Small intestine (tissue), 7 donors: Measurements from ENCODE around the gene S100A12. TPM values are rescaled to one million over a fixed set of nuclear protein-coding genes. Genes with fewer than 3 reads are reported as not detected.

Experiments used
- DNase-seq, 2 donors: peaks; one replicate each; pipeline versions ENCODE4 v3.0.0 to v3.0.0-alpha.2; 2013
- FAIRE-seq: peaks from 2 replicates; lab custom pipeline; 2012; peaks lifted over from hg19 to GRCh38; lab: Jason Lieb, UNC
- H3K27ac ChIP-seq, 3 donors: one replicate each; pipeline ENCODE4 v1.5.1; 2013; ENCODE audit warnings: low read length in 2 of 3, mild to moderate bottlenecking in 2 of 3, control low read depth in 1 of 3, inconsistent platforms in 1 of 3, low read depth in 1 of 3, moderate library complexity in 1 of 3
- H3K27me3 ChIP-seq, 3 donors: one replicate each; pipeline ENCODE4 v1.6.1; 2013; ENCODE audit warnings: low read length in 3 of 3, inconsistent platforms in 1 of 3; ENCODE audit not compliant: control insufficient read depth in 3 of 3, insufficient read depth in 3 of 3
- H3K36me3 ChIP-seq, 3 donors: one replicate each; pipeline ENCODE4 v1.6.1; 2013; ENCODE audit warnings: low read length in 3 of 3, inconsistent platforms in 1 of 3, low read depth in 1 of 3, mild to moderate bottlenecking in 1 of 3, moderate library complexity in 1 of 3; ENCODE audit not compliant: control insufficient read depth in 3 of 3, insufficient read depth in 2 of 3
- H3K4me1 ChIP-seq, 3 donors: one replicate each; pipeline ENCODE4 v1.6.1; 2013; ENCODE audit warnings: low read length in 2 of 3, inconsistent platforms in 1 of 3, low read depth in 1 of 3, mild to moderate bottlenecking in 1 of 3, moderate library complexity in 1 of 3; ENCODE audit not compliant: control insufficient read depth in 3 of 3, insufficient read depth in 2 of 3
- H3K4me3 ChIP-seq, 3 donors: one replicate each; pipeline ENCODE4 v1.5.1; 2013; ENCODE audit warnings: low read length in 3 of 3, control low read depth in 1 of 3, inconsistent platforms in 1 of 3, low read depth in 1 of 3, mild to moderate bottlenecking in 1 of 3, moderate library complexity in 1 of 3
- H3K9me3 ChIP-seq, 2 donors: one replicate each; pipeline ENCODE4 v1.6.1; 2013; ENCODE audit warnings: low read depth in 1 of 2, low read length in 1 of 2; ENCODE audit not compliant: control insufficient read depth in 2 of 2, insufficient read depth in 1 of 2
- WGBS, 3 donors: extraction: QIAGEN DNeasy Blood & Tissue Kit; methylation state at CpG; one replicate each; pipeline ENCODE4 v1.1.7; 2013; 5-methylcytosine and 5-hydroxymethylcytosine counted together
- polyA plus RNA-seq, 4 donors: library from polyadenylated mRNA; stranded (reverse) in 3 of 4; unstranded in 1 of 4; fragments of 200-250 nt in 3 of 4; fragments of 120-200 nt in 1 of 4; gene quantifications; one replicate each; pipeline versions ENCODE4 v1.2.1 to v1.2.3, GENCODE V29; 2013
- donor health status: healthy with polysubstance abuse.
- donor health status: control.
- donor health status: control.
- donor health status: Bipolar disorder and iron deficiency.
- donor health status: healthy.

S100A12 gene
- polyA plus RNA-seq, 4 donors = 0.85 to 6.7 (median 2.8) TPM; not detected in 1

DNA sequence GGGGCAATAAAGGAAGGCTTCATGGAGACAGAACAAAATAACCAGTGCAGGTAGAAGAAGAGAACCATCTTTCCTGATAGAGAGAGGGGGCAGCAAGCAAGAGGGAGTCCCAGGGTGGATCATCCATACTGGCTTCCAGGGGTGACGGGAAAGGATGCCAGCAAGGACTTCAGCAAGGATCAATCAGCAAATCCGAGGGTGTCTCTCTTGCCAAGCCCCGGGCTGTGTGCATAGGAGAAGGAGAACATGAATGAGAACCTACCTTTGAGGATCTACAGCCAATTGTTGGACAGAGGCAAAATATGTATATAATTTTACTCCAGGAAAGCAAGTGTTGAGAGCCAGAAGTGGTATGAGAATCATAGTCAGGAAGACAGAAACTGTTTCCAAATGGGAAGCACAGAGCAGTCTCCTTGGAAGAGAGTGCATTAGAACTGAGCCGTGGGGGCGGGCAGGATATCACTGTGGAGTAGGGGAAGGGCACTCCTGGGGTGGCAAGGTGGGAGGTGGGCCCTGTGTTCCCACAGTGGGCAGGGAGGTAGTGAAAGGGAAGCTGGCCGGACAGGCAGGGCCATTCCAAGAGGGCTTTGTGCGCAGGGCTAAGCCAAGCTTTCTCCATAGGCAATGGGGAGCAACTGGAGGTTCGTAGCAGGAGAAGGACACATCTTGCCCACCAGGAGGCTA lies 18.9 kb downstream of the S100A12 start:
- Histone ChIP-seq H3K9me3 (peaks cover 0 to 5% of the 10 kb centered on the region in 2 donors), H3K4me1 (peaks cover 0 to 30% (median 0%) of the 10 kb centered on the region in 3 donors), H3K27me3 (no peaks in the 10 kb centered on the region), H3K27ac (no peak overlapping the region), H3K4me3 (no peak overlapping the region), H3K36me3 (peaks cover 0 to 2% (median 0%) of the 10 kb centered on the region in 3 donors)
- no peak for DNase-seq
- 83 to 90% (median 89%) methylated on average over 8 of the region's 8 CpGs for WGBS, 3 donors
- FAIRE-seq = no peak

DNA sequence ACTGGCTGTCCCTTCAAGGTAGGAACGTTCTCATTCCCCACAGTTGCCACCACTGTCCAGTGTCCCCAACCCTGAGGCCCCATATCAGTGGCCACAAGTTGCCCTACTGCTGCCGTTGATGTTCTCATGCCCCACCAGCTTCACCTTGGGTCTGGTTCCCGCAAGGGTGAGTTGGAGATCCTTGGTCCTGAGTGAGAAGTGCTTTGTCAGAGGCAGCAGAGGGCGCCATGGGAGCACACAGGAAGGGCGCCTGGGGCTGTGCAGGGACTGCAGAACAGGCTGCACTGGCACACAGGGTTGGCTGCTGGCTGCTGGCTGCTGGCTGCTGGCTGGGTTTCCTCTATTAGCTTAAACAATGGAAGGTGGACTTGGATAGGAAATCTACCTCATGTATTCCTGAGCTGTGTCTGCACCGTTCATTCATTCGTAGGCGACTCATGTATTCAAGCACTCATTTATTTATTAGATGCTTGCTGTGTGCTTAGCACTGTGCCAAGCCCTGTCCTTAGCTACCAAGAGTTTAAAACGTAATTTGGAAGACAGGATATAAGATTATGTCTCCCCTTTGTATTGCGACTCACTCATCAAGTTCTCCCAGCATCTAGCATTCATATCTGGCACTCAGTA lies 19.9 kb downstream of the S100A12 start:
- peaks cover 0 to 5% of the 10 kb centered on the region in 2 donors for H3K9me3 ChIP-seq
- FAIRE-seq (no peak), DNase-seq (peak; percentile 56 to 71)
- H3K27me3 ChIP-seq = no peaks in the 10 kb centered on the region
- 36 to 44% (median 39%) methylated on average over 10 of the region's 10 CpGs for WGBS, 3 donors
- H3K36me3 ChIP-seq = no peaks in the 10 kb centered on the region
- no peak overlapping the region for H3K27ac ChIP-seq
- H3K4me1 ChIP-seq = peaks cover 0 to 24% (median 0%) of the 10 kb centered on the region in 3 donors
- H3K4me3 ChIP-seq = no peak overlapping the region

DNA sequence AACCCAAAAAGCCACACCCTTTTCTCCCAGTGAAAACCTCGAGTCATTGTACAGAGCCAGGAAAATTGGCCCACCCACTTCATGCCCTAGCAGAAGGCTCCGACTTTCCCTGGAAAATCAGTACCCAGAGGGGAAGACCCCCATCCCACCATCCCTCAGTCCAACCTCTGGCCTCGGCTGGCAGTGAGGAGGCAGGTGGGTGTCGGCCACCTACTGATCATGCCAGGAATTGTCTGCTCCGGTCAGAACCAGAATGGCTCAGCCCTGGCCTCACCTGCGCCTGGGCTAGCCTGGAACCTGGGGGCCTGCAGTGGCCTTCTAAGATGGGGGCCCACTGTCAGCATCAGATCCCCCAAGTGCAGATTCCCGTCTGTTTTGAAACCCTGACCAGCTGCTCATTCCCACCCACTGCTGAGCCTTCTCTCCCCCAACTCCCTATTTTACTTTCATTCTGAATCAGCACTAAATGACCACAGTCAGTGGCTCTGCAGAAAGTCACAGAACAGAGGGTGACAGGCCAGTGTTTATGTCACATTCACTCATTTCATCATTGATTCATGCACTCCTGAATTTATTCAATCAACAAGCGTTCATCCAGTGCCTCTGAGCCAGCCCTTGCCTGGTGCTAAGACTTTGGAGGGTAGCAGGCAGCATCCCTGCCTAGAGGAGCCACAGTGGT lies 20.8 kb downstream of the S100A12 start:
- no peak for DNase-seq
- no peak overlapping the region for H3K4me3 ChIP-seq
- FAIRE-seq = no peak
- peaks cover 0 to 5% of the 10 kb centered on the region in 2 donors for H3K9me3 ChIP-seq
- H3K36me3 ChIP-seq = no peaks in the 10 kb centered on the region
- WGBS, 3 donors = 34 to 63% (median 45%) methylated on average over 8 of the region's 8 CpGs
- H3K4me1 ChIP-seq = peaks cover 0 to 17% (median 0%) of the 10 kb centered on the region in 3 donors
- no peak overlapping the region for H3K27ac ChIP-seq
- H3K27me3 ChIP-seq = no peaks in the 10 kb centered on the region

DNA sequence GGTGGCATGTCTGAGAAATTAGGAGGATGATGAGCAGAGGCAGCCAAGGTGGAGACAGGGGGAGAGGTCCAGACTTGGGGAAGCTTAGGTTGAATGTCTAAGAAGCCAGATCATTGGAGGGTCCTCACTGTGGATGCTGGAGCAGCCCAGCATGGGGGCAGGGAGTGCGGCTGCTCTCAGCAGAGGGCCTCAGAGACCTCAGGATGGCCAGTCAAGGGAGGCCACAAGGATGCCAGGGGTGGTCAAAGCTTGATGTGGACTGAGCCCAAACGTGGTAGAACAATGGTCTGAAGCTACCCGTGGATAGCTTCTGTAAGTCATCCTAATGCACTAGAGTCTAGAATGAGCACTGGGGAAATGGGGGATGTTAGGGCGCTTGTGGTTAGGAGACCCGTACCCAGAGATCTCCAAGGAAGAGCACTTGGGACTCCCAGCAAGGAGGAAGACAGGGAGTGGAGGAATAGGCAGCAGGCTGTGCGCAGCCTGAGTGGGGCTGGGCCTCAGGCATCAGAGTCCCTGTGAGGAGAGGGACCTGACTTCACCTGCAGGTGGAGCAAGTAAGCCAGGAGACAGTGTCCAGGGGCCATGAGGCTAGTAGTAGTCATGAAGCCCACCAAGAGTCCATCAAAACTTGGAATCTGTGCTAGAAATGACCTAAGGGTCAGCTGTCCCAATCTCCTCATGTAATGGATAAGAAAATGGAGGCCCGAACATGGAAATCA lies 22.0 kb downstream of the S100A12 start:
- FAIRE-seq = no peak
- 72 to 82% (median 78%) methylated on average over 7 of the region's 7 CpGs for WGBS, 3 donors
- Histone ChIP-seq H3K27me3 (no peaks in the 10 kb centered on the region), H3K4me1 (peaks cover 0 to 14% (median 0%) of the 10 kb centered on the region in 3 donors), H3K9me3 (peaks cover 0 to 5% of the 10 kb centered on the region in 2 donors), H3K27ac (no peak overlapping the region), H3K4me3 (no peak overlapping the region), H3K36me3 (no peaks in the 10 kb centered on the region)
- no peak for DNase-seq

DNA sequence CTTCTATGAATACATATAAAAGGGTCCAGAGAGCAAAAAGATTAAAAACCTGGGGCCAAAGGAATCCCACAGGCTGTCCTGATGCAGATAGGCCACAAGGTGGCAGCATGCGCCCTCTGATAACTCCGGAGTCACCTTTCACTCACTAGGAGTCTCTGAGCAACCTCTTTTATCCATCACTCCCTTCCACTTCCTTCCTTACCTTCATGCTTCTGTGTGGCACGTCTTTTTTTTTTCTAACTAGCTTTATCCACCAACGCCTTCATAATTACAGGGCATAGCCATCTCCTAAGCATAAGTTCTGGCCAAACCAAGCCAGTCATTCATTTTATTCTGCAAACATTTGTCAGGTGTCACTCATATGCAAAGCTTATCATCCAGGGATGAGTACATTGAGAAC lies 22.9 kb downstream of the S100A12 start:
- Histone ChIP-seq H3K9me3 (peaks cover 0 to 5% of the 10 kb centered on the region in 2 donors), H3K4me1 (peaks cover 0 to 6% (median 0%) of the 10 kb centered on the region in 3 donors), H3K36me3 (no peaks in the 10 kb centered on the region), H3K27ac (no peak overlapping the region), H3K27me3 (no peaks in the 10 kb centered on the region), H3K4me3 (no peak overlapping the region)
- DNase-seq (peak; percentile 64 to 75), FAIRE-seq (no peak)
- 0 to 1% (median 1%) methylated on average over 4 of the region's 4 CpGs for WGBS, 3 donors

DNA sequence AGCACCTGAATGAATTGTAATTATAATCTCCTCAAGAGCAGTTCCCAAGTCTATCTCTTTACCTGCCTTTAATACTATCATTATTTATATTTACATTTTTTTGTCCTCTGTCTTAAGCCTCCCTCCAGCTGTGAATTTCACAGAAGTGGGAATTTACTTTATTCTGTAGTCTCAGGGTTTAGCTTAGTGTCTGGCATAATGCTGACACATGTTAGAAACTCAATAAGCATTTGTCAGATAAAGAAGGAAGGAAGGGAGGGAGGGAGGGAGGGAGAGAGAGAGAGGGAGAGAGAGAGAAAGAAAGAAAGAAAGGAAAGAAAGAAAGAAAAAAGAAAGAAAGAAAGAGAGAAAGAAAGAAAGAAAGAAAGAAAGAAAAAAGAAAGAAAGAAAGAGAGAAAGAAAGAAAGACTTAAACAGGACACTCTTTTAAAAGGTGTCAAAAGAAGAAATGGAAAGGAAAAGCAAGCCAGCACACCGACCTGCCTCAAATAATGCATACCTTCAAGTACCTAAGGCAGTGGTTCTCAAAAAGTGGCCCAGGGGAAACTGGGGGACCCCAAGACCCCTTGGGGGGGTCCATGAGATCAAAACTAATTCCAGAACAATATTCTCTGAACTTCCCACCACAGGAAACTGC lies 25.0 kb downstream of the S100A12 start:
- no peaks in the 10 kb centered on the region for H3K36me3 ChIP-seq
- FAIRE-seq = no peak
- no peak for DNase-seq
- peaks cover 0 to 4% (median 0%) of the 10 kb centered on the region in 3 donors for H3K4me1 ChIP-seq
- H3K4me3 ChIP-seq = no peak overlapping the region
- no peaks in the 10 kb centered on the region for H3K27me3 ChIP-seq
- no peak overlapping the region for H3K27ac ChIP-seq
- 24 to 38% (median 28%) methylated on average over 1 of the region's 1 CpG for WGBS, 3 donors
- H3K9me3 ChIP-seq = peaks cover 0 to under 1% of the 10 kb centered on the region in 2 donors

DNA sequence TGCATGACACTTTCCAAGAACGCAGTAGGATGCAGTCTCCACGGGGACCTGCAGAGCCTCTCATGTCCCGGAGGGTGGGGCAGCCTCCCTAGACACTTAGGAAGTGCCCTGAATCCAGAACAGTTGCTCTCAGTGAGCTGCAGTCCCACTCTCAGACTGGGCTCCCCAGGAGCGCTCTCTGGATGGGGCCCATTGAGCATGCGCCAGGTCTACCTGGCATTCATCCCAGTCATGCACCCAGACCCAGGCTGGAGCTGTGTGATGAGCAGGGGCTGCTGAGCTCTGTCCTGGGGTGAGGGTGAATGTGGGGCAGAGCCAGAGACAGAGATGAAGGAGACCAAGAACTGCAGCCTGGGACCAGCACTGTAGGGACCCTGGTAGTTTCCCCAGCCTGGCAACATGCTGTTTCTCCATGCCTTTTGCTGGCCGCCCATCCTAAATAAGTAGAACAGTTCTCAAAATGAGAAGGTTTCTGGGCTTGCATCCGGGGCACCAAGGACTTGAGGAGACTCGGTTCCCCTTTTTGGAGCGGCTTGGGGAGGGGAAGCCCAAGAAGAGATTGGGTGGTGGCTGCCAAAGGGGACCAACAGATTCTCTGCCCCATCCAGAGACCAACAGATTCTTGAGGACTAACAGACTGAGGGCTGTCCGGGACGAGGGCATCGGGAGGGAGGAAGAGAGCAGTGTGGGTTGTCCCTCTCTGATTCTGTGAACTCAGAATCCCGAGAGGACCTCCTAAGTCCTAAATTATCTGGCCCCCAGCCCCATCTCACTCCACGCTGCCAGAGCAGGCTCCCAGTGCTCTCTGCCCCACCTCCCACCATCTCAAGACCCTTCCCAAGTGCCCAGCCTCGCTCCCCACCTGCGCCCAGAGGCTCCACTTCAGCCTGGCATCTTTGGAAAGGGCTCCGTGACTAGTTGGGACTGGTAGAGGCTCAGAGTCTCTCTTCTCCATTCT lies 25.8 kb downstream of the S100A12 start:
- H3K4me3 ChIP-seq = no peak overlapping the region
- no peak overlapping the region for H3K27ac ChIP-seq
- 63 to 76% (median 66%) methylated on average over 17 of the region's 17 CpGs for WGBS, 3 donors
- H3K4me1 ChIP-seq = peaks cover 0 to 11% (median 0%) of the 10 kb centered on the region in 3 donors
- no peak for FAIRE-seq
- DNase-seq = no peak
- H3K36me3 ChIP-seq = no peaks in the 10 kb centered on the region
- H3K27me3 ChIP-seq = no peaks in the 10 kb centered on the region
- H3K9me3 ChIP-seq = no peaks in the 10 kb centered on the region
